Neuron (in vitro differentiated cells): ENCODE measurements around the gene BICRAL.
"Not testable (repeated sequence)": the region's sequence is repeated elsewhere in the genome, so short reads cannot be mapped to it uniquely, and the experiment has no call there.

Experiments
- H2AFZ ChIP-seq: one replicate; pipeline ENCODE4 v1.6.1; 2013; ENCODE audit warnings: low read depth, mild to moderate bottlenecking, inconsistent platforms, low read length, moderate library complexity
- H3K27me3 ChIP-seq: one replicate; pipeline ENCODE4 v1.6.1; 2013; ENCODE audit warnings: low read length; ENCODE audit not compliant: insufficient read depth
- H3K36me3 ChIP-seq: one replicate; pipeline ENCODE4 v1.6.1; 2013; ENCODE audit warnings: low read length; ENCODE audit not compliant: insufficient read depth
- H3K4me1 ChIP-seq: one replicate; pipeline ENCODE4 v1.6.1; 2013; ENCODE audit warnings: low read length; ENCODE audit not compliant: insufficient read depth
- H3K4me3 ChIP-seq: 2 replicates; pipeline ENCODE4 v1.5.1; 2013; ENCODE audit warnings: mild to moderate bottlenecking, low read length, moderate library complexity
- H3K9me3 ChIP-seq: one replicate; pipeline ENCODE4 v1.6.1; 2013; ENCODE audit warnings: low read length

The BICRAL gene

DNA sequence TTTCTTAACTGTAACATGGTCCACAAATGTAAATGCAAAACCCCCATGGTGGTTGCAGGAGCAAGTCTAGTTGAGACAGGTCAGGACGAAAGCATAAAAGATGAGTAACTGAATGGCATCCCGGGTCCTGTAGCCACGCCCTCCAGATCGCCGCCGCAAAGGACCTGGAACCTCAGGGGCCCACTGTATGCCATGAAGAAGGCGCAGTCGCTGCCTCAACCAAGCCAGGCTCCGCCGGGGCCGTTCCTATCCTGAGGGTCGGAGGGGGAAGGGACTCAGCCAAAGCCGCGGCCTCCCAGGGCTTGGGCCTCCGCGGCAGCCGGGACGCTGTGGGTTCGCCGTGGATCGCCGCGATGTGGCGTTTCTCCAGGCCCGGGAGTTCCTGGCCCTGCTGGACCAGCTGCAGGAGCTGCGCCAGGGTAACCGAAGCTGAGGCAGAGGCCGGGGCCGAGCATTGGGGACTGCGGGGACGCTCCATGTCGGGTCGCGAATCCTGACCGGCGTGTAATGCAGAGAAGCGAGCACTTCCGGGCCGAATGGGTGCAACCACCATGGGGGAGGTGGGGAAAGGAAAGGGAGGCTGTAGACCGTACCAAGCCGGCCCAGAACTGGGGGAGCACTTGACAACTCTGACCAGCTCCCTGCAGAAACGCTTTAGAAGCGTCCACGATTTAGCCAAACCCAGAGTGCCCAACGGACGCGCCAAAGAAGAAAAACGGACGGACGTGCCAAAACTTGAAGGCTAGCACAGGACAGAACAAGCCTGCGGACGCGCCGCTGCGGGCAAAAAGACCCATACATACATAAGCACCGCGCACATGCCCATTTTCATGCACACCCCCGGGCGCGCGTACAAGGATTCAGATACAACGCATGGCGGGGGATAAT lies 108.7 kb downstream of the BICRAL start:
- H3K4me3 ChIP-seq: peak overlapping the region; percentile 77
- peaks cover 12% of the 10 kb centered on the region for H3K4me1 ChIP-seq
- H2AFZ ChIP-seq: peak overlapping the region; percentile 14
- H3K9me3 ChIP-seq: no peaks in the 10 kb centered on the region
- H3K36me3 ChIP-seq: peaks cover 8% of the 10 kb centered on the region
- H3K27me3 ChIP-seq: no peaks in the 10 kb centered on the region

DNA sequence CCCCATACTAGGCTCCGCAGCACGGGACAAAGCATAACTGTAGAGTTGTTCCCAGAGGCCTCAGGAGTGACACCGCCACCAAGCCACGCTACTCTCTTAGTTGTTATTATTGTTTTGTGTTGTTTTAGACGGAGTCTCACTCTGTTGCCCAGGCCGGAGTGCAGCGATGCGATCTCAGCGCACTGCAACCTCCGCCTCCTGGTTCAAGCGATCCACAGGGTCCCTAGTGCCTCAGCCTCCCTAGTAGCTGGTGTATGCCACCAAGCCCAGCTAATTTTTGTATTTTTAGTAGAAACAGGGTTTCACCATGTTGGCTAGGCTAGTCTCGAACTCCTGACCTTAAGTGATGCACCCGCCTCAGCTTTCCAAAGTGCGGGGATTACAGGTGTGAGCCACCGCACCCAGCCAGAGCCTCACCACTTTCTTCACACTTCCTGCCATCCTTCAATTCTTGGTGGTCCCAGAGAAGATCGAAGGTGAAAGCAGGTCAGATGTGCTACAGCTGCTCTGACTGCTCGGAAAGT lies 109.4 kb downstream of the BICRAL start:
- Histone ChIP-seq H3K36me3 (peaks cover 3% of the 10 kb centered on the region), H2AFZ (peak overlapping the region; percentile 14), H3K4me3 (peak overlapping the region; percentile 77), H3K4me1 (peaks cover 12% of the 10 kb centered on the region), H3K9me3 (no peaks in the 10 kb centered on the region), H3K27me3 (no peaks in the 10 kb centered on the region)

DNA sequence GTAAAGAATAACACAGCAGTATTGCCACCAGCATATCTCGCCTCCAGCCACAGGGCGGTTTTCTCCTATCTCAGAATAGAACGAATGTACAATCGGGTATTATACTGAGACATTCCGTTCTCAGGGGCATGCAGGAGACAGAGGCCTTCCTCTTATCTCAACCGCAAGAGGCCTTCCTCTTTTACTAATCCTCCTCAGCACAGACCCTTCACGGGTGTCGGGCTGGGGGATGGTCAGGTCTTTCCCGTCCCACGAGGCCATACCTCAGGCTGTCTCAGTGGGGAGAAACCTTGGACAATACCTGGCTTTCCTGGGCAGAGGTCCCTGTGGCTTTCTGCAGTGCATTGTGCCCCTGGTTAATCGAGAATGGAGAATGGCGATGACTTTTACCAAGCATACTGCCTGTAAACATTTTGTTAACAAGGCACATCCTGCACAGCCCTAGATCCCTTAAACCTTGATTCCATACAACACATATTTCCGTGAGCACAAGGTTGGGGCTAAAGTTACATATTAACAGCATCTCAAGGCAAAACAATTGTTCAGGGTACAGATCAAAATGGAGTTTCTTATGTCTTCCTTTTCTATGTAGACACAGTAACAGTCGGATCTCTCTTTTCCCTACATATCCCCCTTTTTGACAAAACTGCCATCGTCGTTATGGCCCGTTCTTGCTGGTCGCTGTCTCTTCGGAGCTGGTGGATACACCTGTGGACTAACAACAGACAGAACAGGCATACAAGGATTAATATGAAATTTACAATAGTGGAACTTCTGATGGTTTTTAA lies 112.4 kb downstream of the BICRAL start:
- H3K27me3 ChIP-seq, H3K9me3 ChIP-seq, H2AFZ ChIP-seq, H3K36me3 ChIP-seq, H3K4me3 ChIP-seq: not testable (repeated sequence)
- peaks cover 12% of the 10 kb centered on the region for H3K4me1 ChIP-seq

DNA sequence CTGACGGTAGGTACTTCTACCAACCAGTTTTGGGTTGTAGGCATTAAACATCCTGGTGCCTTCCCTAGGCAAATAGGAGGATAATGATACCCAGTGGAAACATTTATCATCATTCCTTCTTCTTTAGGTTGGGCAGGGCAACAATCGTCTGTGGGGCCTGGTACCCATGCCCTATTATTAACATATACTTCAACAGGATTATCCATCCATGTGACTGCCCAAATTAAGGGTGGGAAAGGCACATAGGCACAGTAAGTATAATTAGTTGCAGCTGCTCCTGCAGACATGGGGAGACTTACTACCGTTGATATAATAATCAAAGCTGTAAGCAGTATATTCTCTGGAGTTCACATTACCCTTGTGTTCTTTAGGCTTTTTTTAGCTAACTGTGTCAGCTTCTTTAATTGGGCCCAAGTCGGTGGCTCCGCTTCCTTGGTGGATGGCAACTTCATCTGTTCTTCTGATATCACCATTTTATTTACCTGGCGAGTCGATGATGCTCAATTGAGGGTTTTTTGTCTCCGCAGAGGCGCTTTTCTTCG lies 114.4 kb downstream of the BICRAL start:
- H3K36me3 ChIP-seq: no peaks in the 10 kb centered on the region
- no peak overlapping the region for H3K4me3 ChIP-seq
- H3K4me1 ChIP-seq: peaks cover 3% of the 10 kb centered on the region
- H3K27me3 ChIP-seq: no peaks in the 10 kb centered on the region
- H2AFZ ChIP-seq: no peak overlapping the region
- no peaks in the 10 kb centered on the region for H3K9me3 ChIP-seq

DNA sequence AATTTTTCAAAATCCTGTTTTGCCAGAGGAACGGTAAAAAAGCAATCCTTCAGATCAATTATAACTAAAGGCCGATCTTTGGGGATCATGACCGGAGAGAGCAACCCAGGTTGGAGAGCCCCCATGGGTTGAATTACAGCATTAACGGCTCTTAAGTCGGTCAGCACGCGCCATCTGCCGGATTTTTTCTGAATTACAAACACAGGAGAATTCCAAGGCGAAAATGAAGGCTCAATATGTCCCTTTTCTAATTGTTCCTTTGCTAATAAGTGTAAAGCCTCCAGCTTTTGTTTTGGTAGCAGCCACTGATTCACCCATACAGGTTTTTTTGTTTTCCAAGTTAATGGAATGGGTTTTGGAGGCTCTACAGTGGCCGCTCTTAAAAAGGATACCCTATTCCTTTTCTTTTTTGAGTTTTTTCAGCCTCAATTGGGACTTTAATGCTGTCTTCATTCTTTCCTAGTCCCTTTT lies 117.1 kb downstream of the BICRAL start:
- H3K36me3 ChIP-seq: no peaks in the 10 kb centered on the region
- peak overlapping the region; percentile 60 for H2AFZ ChIP-seq
- no peaks in the 10 kb centered on the region for H3K4me1 ChIP-seq
- no peaks in the 10 kb centered on the region for H3K9me3 ChIP-seq
- no peaks in the 10 kb centered on the region for H3K27me3 ChIP-seq
- H3K4me3 ChIP-seq: no peak overlapping the region

DNA sequence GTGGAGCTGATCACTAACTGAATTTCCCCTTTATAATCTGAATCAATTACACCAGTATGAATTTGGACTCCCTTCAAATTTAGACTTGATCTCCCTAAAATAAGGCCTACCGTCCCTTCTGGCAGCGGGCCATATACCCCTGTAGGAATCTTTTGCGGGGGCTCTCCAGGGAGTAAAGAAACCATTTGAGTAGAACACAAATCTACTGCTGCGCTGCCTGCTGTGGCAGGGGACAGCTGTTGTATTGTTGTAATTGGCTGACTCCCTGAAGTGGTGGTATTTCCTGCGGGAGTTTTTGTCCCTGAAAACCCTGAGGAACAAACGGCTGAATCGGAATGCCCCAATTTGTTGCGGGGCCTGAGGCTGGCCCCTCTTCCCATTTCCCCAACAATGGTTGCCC lies 118.0 kb downstream of the BICRAL start:
- Histone ChIP-seq H3K27me3 (no peaks in the 10 kb centered on the region), H3K4me3 (no peak overlapping the region), H3K36me3 (no peaks in the 10 kb centered on the region), H3K4me1 (no peaks in the 10 kb centered on the region), H3K9me3 (no peaks in the 10 kb centered on the region), H2AFZ (no peak overlapping the region)

DNA sequence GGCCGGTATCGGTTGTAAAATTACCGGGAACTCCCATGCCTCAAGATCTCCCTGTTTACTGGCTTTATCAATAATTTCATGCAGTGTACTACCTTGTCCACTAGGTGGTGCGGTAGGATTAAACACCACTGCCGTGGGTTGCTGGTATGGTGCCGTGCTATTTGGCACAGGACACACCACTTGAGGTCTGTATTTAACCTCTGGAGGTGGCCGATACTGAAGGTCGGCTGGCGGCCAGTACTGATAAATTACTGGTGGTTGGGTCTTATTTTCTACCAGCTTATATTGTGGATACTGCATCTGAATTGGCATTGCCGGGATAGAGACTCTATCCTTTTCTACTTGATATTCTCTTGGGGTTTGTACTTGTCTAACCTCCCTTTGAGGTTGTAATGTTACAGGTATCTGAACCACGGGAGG lies 119.7 kb downstream of the BICRAL start:
- Histone ChIP-seq H3K4me1 (no peaks in the 10 kb centered on the region), H3K4me3 (no peak overlapping the region), H2AFZ (peak overlapping the region; percentile 64), H3K9me3 (no peaks in the 10 kb centered on the region), H3K36me3 (no peaks in the 10 kb centered on the region), H3K27me3 (no peaks in the 10 kb centered on the region)

DNA sequence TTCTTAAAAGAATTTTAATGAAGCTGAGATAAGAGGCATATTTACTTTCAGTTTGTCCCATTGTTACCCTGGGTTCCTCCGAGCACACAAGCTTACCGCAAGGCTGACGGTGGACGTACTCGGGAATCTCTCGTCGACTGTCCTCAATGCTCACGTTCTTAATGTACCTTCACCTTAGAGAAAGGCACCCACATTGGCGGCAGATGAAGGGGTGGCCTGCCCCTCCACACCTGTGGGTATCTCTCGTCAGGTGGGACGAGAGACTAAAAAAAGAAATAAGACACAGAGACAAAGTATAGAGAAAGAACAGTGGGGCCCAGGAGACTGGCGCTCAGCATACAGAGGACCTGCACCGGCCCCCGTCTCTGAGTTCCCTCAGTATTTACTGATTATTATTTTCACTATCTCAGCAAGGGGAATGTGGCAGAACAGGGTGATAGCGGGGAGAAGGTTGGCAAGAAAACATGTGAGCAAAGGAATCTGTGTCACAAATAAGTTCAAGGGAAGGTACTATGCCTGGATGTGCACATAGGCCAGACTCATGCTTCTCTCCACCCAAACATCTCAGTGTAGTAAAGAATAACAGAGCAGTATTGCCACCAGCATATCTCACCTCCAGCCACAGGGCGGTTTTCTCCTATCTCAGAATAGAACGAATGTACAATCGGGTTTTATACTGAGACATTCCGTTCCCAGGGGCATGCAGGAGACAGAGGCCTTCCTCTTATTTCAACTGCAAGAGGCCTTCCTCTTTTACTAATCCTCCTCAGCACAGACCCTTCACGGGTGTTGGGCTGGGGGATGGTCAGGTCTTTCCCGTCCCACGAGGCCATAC lies 120.8 kb downstream of the BICRAL start:
- not testable (repeated sequence) for H3K4me1 ChIP-seq, H3K36me3 ChIP-seq, H3K27me3 ChIP-seq, H3K9me3 ChIP-seq, H3K4me3 ChIP-seq
- H2AFZ ChIP-seq: peak overlapping the region; percentile 64

DNA sequence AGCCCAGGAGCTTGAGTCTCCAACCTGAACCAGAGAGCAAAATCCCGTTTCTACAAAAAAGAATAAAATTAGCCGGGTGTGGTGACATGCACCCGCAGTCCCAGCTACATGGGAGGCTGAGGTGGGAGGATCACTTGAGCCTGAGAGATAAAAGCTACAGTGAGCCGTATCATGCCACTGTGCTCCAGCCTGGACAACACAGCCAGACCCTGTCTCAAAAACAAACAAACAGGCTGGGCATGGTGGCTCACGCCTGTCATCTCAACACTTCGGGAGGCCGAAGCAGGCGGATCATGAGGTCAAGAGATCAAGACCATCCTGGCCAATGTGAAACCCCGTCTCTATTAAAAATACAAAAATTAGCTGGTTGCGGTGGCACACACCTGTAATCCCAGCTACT lies 122.6 kb downstream of the BICRAL start:
- Histone ChIP-seq H3K4me3 (no peak overlapping the region), H2AFZ (no peak overlapping the region), H3K9me3 (no peaks in the 10 kb centered on the region), H3K36me3 (no peaks in the 10 kb centered on the region), H3K27me3 (no peaks in the 10 kb centered on the region), H3K4me1 (no peaks in the 10 kb centered on the region)

DNA sequence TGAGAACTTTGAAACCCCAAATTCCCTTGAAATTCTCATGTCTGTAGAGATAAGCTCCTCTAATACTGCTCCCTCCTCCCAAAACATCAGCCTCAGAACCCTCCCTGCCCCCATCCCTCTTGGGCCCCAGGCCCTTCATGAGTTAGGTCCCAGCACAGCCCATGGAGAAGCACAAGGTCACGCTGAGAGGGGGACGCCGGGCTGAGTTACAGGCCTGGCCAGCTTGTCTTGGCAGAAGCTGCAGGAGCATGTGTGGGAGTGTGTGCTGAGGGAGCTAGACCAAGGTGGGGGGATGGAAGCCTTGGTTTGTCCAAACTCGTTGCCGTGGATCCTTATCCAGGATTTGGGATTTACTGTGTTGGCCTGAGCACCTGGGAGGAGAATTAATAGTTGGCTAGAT lies 125.5 kb downstream of the BICRAL start:
- H3K4me3 ChIP-seq: no peak overlapping the region
- no peak overlapping the region for H2AFZ ChIP-seq

DNA sequence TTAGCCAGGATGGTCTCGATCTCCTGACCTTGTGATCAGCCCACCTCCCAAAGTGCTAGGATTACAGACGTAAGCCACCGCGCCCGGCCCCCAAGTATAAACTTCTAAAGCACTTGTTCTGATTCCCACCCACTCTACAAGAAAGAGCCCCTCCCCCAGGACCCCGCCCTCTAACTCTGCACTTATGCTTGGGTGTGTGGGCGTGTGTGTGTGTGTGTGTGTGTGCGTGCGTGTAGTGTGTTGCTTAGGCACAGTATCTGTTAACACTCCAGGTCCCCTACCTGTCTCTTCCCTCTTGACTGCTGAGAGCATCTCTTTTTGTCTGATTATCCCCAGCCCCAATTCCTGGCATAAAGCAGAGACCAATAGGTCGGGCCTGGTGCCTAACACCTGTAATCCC lies 128.0 kb downstream of the BICRAL start:
- Histone ChIP-seq H3K36me3 (no peaks in the 10 kb centered on the region), H3K4me3 (no peak overlapping the region), H3K27me3 (no peaks in the 10 kb centered on the region), H3K9me3 (no peaks in the 10 kb centered on the region), H3K4me1 (no peaks in the 10 kb centered on the region), H2AFZ (no peak overlapping the region)

More for the DNA sequence above, 125.5 kb downstream of the BICRAL start:
- Histone ChIP-seq H3K9me3 (no peaks in the 10 kb centered on the region), H3K4me1 (no peaks in the 10 kb centered on the region), H3K27me3 (no peaks in the 10 kb centered on the region), H3K36me3 (no peaks in the 10 kb centered on the region)

DNA sequence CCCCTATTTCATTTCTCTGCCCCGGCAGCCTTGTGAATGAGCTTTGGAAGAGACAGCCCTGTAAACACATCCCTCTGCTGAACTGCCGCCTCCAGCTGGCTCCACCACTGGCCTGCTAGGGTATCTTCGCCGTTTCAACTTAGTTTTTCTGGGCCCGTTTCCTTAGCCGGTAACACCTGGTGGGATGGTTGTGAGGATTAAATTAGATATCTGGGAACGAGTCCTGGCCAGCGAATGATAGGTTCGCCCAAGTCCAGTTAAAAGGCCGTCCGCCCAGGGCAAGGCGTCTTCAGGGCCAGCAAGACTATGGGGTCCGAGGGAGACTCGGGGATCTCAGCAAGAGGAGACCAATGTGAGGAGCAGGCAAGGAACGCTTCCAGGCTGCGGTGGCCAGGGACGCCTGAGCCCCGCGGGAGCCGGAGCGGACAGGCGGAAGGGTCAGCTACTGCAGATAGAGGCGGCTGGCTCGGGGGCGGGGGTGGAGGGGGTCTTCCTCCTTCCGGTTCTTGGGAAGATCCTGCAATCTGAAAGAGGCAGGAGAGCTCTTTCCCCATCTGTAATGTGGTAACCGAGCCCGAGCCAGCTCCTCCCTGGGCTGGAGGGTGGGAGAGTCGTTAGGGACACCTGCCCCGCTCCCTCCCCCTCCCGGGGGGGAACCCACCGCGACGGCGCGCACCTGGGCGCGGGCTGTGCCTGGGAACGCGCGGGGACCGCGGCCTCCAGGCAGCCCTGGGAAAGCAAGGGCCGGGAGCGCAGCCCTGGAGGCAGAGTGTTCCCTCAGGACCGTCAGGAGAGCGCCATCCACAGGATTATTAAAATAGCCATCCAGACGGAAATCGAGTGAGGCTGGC lies 129.5 kb downstream of the BICRAL start:
- H3K4me3 ChIP-seq: no peak overlapping the region
- H2AFZ ChIP-seq: no peak overlapping the region
- no peaks in the 10 kb centered on the region for H3K9me3 ChIP-seq
- no peaks in the 10 kb centered on the region for H3K4me1 ChIP-seq
- H3K27me3 ChIP-seq: no peaks in the 10 kb centered on the region
- no peaks in the 10 kb centered on the region for H3K36me3 ChIP-seq
